Activated CD8-positive, alpha-beta memory T cell treated with anti-CD3 and anti-CD28 coated beads for 48 hours (primary cell): ENCODE measurements around the gene PPP1R3G.
"Not testable (repeated sequence)": the region's sequence is repeated elsewhere in the genome, so short reads cannot be mapped to it uniquely, and the experiment has no call there.

Source experiments
- DNase-seq, 3 experiments: peaks; one replicate each; pipeline ENCODE4 v3.0.0-alpha.2; 2020; ENCODE audit warnings: low read depth in 2 of 3, low spot score in 2 of 3

Gene PPP1R3G

GRCh38 chr6:5084781-5085647 is at the start of gene PPP1R3G:
PPP1R3G (plus strand) TSS chr6:5085341; CDS start chr6:5085486, 145 bp downstream.
- DNase-seq, result no peak

GRCh38 chr6:5036269-5036668 is 48.9 kb upstream of the PPP1R3G start:
- DNase-seq, result no peak

GRCh38 chr6:5041955-5042354 is 43.2 kb upstream of the PPP1R3G start:
- no peak for DNase-seq

GRCh38 chr6:5042436-5042835 is 42.7 kb upstream of the PPP1R3G start:
- no peak for DNase-seq

GRCh38 chr6:5044866-5045265 is 40.3 kb upstream of the PPP1R3G start:
- DNase-seq, result no peak

- DNase-seq, result no peak
Observed at GRCh38 chr6:5045416-5045815, 39.7 kb upstream of the PPP1R3G start.

- DNase-seq, result no peak
Observed at GRCh38 chr6:5046430-5046829, 38.7 kb upstream of the PPP1R3G start.

GRCh38 chr6:5050009-5050408 is 35.1 kb upstream of the PPP1R3G start:
- no peak for DNase-seq

GRCh38 chr6:5051394-5051793 is 33.7 kb upstream of the PPP1R3G start:
- no peak for DNase-seq

GRCh38 chr6:5053038-5053437 is 32.1 kb upstream of the PPP1R3G start:
- no peak for DNase-seq

- no peak for DNase-seq
Observed at GRCh38 chr6:5053864-5054244, 31.3 kb upstream of the PPP1R3G start.

- DNase-seq, result no peak
Observed at GRCh38 chr6:5054245-5054873, 30.8 kb upstream of the PPP1R3G start.

GRCh38 chr6:5055118-5055517 is 30.0 kb upstream of the PPP1R3G start:
- no peak for DNase-seq

GRCh38 chr6:5058254-5058653 is 26.9 kb upstream of the PPP1R3G start:
- no peak for DNase-seq

GRCh38 chr6:5059036-5059896 is 25.9 kb upstream of the PPP1R3G start:
- no peak for DNase-seq

- DNase-seq, result not testable (repeated sequence)
Observed at GRCh38 chr6:5060439-5060838, 24.7 kb upstream of the PPP1R3G start.

- no peak for DNase-seq
Observed at GRCh38 chr6:5061152-5061551, 24.0 kb upstream of the PPP1R3G start.

GRCh38 chr6:5063617-5064016 is 21.5 kb upstream of the PPP1R3G start:
- no peak for DNase-seq

- no peak for DNase-seq
Observed at GRCh38 chr6:5066456-5067093, 18.6 kb upstream of the PPP1R3G start.

- no peak for DNase-seq
Observed at GRCh38 chr6:5067305-5067704, 17.8 kb upstream of the PPP1R3G start.

GRCh38 chr6:5068153-5068751 is 16.9 kb upstream of the PPP1R3G start:
- no peak for DNase-seq
